Activated CD4-positive, alpha-beta T cell treated with anti-CD3 and anti-CD28 coated beads, Interleukin-2, amount 50 U/mL, for 48 hours (primary cell): ENCODE measurements around the gene SMPD2.
"Not testable (repeated sequence)": the region's sequence is repeated elsewhere in the genome, so short reads cannot be mapped to it uniquely, and the experiment has no call there.

Source experiments
- DNase-seq, 2 experiments: peaks; one replicate each; pipeline ENCODE4 v3.0.0-alpha.2; 2020

SMPD2 gene

DNA sequence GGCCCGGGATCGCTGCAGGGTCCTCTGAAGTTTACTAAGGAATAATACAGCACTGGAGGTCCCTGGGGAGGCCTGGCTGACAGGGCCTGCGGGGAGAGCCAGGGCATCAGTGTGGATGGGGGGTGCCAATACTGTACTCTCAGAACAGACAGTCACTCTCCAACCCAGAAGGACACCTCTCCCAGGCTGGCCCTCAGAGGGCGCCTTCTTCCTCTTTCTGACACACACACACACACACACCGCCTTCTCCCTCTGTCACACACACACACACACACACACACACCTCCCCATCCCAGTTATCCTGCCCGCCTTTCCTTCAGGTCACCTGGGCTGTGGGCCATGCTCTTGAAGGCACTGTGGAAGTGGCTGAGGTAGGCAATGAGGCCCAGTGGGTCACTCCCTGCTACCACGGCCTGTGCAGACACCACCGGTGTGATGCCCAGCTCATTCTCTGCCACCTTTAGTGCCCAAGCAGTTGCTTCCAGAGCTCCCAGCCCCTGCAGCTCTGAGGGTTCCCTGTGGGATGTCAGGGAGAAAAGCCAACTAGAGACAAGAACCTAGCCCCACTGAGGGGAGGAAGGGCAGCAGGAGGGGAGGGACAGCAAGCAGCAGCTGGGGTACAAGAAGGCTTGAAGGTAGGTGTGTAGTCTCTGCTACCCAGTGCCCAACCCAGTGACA is 7.5 kb downstream of the SMPD2 start:
- DNase-seq = no peak

DNA sequence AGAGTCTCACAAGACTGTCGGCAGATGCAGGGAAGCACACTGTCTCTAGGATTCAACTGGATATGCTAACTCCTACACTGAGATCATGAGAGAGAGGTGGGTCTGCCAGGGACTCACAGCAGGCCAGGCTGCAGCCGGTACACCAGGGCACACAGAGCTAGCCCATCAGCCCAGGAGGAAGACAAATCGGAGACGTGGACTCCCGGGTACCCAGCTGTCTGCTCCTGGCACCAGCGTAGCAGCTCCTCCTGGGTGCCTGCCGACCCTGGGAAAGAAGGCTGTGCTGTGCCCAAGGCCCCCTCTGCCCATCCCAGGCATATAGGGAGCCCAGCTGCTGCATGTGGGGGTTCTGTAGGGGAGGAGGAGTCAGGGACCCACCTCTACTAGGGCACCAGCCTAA is 8.1 kb downstream of the SMPD2 start:
- no peak for DNase-seq

DNA sequence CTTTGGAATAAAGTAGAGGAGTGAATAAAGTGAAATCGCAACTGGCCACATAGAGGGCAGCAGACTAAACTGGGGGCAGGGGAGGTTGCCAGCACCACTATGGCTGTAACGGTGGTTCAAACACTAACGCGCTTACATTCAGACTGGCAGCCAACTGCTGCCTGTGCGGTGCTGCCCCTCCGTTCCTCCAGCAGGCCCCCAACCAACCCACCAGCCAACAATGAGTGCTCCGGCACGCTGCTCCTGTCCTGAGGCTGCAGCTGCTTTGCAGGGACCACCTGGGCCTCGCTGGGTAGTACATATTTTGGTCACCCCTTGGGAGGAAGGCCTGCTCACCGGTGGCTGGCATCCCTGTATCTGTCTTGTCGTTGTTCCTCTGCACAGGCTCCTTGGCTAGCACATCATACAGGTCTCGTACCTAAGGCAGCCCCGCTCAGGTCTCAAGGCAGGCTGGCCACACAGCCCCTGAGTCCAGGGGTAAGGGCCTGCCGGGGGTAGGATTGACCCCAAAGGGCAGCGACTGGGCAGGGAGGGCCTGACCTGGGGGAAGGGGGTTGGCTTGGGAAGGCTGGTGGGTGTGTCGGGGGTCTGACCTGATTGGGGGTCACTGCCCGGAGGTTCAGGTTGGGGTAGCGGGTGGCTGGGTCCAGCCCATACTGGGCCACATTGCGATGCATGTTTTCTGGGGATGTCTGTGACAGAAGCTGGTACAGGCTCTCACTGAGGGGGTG is 8.7 kb downstream of the SMPD2 start:
- no peak for DNase-seq

GRCh38 chr6:109449795-109450673 is 9.5 kb downstream of the SMPD2 start:
- DNase-seq = no peak

- no peak for DNase-seq
Measured at GRCh38 chr6:109450801-109451200, 10.3 kb downstream of the SMPD2 start.

DNA sequence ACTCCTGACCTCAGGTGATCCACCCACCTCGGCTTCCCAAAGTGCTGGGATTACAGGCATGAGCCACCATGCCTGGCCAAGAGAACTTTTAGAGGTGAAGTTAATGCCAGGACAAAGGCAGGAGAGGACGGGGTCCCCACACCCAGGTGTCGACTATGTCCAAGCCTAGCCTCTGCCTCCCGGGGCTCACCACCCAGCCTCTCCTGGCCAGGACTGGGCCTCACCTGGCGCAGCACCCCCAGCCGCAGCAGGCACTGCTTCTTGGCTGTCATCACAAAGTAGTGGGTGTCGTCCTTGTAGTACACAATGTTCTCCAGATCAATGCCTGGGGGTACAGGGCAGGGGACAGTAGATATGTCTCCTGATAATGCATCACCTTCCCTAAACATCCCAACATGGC is 10.9 kb downstream of the SMPD2 start:
- no peak for DNase-seq

DNA sequence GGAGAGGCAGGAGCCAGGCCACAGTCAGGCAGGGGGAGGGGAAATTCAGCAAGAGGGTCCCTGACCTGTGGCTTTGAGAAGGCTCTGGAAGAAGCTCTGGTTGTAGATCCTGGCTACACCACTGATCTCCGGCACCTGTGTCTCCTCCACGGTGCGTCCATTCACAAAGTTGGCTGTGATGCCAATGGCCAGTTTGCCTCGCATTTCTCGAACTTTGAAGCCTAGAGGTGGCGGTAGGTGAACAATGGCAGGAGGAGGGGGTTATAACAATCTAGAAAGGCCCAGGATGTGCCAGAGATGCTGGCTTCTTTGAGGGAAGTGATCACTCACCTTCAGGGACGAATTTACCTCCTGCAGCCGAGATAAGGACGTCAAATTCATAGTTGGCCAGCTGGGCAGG is 11.7 kb downstream of the SMPD2 start:
- DNase-seq = no peak

GRCh38 chr6:109453156-109453555 is 12.6 kb downstream of the SMPD2 start:
- DNase-seq = no peak

DNA sequence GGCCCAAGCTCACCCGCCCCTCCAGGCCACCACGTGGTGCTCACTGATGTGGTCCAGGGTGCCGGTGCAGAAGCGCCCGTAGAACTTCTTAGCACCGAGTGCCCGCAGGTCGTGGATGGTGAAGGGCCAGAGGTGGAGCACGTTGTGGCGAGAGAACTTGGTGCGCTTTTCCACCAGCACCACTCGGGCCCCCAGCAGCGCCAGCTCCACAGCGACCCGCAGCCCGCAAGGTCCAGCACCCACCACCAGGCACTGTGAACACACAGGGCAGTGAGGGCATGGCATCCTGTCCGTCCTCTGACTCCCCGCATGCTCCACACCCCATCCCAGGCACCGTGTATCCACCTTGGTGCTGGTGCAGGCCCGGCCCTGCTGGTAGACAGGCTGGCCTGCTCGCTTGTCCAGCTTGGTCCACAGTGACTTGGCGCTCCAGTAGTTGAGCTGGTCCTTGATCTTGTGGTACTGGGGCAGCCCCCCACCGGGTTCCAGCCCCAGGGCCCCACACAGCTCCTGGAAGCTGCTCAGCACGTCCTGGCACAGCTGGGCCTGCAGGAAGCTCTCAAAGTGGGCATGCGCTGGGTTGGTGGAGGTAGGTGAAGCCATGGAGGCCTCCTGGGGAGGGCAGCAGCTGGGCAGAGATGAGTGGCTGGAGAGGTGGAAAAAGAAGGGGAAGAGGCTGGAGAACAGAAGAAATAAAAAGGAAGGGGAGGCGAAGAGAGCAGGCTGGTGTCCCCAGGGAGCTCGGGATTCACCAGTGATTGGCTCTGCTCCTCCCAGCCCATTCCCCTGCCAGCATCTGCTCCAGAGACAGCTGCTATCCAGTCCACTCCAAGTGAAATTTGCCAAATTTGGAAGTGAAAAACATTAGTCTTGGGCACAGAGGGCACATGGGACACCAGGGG is 13.3 kb downstream of the SMPD2 start:
- DNase-seq = no peak

DNA sequence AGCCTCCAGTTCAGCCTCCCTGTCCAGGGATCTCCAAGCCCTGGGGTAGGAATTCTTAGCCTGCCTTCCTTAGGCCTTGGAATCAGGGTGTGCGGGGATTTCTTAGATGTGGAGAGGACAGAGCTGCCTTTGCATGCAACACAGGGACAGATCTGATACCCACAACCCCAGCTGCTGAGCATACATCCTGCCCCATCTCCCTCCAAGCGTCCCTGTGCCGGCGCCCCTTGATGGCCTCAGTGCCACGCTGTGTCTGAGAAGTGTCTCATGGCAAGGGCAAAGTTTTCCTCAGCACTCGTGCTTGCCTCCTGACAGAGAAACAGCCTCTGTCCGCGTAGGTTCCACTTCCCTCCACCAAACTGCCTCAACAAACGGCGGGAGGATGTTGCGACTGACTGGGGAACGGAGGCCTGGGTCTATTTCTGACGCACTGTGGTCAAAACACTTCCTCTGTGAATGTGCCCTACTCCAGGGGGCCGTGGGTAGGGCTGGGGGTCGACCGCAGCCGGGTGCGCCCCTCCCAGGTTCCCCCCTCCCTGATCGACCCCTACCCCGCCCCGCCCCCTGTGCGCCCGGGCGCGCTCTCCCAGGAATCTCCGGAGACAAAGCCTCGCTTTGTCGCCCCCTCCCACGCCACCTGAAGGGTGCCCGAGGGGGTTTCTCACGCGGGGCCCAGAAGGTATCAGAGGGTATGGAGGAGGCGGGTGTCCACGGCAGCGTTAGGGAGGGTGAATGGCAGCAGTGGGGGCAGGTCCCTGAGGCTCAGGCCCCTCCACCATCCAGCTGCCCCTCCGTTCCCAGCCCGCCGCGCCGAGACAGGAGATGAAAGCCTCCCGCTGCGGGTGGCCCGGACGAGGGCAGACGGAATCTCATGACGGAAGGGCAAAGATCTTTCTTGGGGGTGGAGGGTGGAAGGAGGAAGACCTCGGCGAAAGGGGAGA is 14.2 kb downstream of the SMPD2 start:
- peak; percentile 65 to 72 for DNase-seq

DNA sequence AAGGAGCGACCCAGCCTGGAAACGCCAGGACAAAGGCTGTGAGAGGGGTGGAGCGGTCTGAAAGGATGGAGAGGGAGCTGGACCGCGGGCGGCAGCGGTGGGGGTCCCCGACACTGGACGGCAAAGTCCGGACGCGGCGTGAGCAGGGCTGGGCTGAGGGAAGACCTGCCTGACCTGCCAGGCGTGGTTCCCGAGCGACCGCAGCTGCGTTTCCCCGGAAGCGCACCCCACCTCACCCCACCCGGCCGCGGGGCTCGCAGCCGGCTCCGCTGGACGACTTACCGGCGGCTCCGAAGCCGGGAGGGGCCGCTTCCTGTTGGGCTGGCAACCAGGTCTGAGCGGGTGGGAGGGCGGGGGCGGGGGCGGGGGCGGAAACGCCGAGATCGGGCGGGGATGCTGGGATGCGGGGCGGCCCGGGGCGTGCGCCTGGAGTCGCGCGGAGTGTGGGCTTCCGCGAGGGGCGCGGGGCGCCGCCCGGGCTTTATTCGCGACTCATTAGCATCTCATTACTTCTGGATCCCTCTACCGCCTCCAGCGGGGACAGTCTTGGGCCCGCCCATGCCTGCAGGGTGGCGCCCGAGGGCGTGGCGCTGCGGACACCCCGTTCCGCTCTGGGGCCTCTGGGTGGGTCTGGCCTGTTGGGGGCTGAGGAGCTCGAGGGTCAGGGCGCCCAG is 15.1 kb downstream of the SMPD2 start, which contains the start of gene MICAL1:
Gene MICAL1 (minus strand): TSS at position 336 of the 674 bp plus-strand sequence. CDS start 1,576 bp downstream, outside the sequence.
- DNase-seq = peak; percentile 61 to 71

DNA sequence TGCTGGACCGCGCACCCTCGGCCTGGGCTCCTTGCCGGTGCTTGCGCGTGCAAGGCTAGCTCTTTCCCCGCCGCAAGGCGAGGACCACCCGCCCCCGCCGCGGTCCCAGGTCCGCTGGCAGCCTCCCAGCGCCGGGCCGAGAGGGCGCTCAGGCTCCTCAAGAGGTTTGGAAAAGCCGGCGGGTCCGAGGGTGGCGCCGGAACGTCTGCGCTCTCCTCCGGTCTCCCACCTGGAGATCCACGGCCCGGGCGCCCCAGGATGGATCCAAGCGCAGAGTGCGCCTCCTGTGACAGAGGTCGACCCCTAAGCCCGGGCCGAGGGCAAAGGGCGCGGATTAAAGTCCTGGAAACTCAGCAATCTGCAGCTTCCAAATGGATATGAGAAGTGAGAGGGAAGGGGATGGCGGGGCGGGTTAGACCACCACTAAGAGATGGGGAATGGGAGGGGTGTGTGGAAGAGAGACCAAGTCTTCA is 15.6 kb downstream of the SMPD2 start:
- DNase-seq = no peak

GRCh38 chr6:109456710-109457561 is 16.4 kb downstream of the SMPD2 start:
- DNase-seq = no peak

DNA sequence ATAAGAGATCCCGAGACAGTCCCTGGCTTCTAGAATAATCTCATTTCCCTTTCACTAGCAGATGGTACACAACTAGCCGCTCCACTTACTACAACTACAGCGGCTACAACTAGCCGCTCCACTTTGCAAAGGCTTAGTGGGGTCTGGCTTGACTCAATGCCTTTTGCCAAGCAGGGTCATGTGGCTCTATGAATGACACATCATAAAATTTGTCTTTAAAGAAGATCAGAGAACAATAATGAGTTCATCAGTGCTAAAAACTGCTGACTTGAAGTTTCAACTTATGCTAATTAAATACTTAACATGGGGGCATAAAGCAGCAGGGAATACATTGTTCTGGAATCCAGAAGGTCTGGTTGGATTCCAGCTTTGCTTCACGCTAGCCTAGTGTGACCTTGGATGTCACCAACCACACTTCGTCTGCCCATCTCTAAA is 17.1 kb downstream of the SMPD2 start:
- DNase-seq = no peak

GRCh38 chr6:109458774-109459531 is 18.4 kb downstream of the SMPD2 start:
- DNase-seq = peak in 1 of 2 experiments; percentile 46

- no peak for DNase-seq
Measured at GRCh38 chr6:109460161-109460829, 19.8 kb downstream of the SMPD2 start.

DNA sequence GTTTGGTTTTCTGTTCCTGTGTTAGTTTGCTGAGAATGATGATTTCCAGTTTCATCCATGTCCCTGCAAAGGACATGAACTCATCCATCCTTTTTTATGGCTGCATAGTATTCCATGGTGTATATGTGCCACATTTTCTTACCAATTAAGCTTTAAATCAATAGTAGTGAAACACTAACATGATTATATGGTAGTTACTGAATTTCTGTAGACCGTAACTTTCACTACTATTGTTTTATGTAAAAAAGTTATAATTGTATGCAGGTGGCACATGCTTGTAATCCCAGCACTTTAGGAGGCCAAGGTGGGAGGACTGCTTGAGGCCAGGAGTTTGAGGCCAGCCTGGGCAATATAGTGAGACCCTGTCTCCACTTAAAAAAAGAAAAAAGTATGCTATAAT is 20.7 kb downstream of the SMPD2 start:
- DNase-seq = not testable (repeated sequence)
